Adrenal gland (tissue), 12 donors: ENCODE results near the gene ZDBF2. TPM values are rescaled to one million over a fixed set of nuclear protein-coding genes. Genes with fewer than 3 reads are reported as not detected.
"Not testable (repeated sequence)": the region's sequence is repeated elsewhere in the genome, so short reads cannot be mapped to it uniquely, and the experiment has no call there.

Experiments
- DNase-seq, 7 donors: peaks; one replicate each; pipeline ENCODE4 v3.0.0-alpha.2; 2019 to 2020
- H3K27ac ChIP-seq, 5 donors: fragments of 200-600 bp; sonication (generic) in 4 of 5; 1 replicate in 3 of 5; 2 replicates in 2 of 5; pipeline versions ENCODE4 v1.5.1 to v1.8.0; 2016 to 2020; ENCODE audit warnings: mild to moderate bottlenecking in 1 of 5
- H3K27me3 ChIP-seq: fragments of 200-600 bp; 2 replicates; pipeline ENCODE4 v1.8.0; 2021
- H3K36me3 ChIP-seq, 2 donors: fragments of 200-600 bp; replicated peaks in 1 of 2; 1 replicate in 1 of 2; 2 replicates in 1 of 2; pipeline versions ENCODE4 v1.5.1 to v1.8.0; 2018 to 2022
- H3K4me1 ChIP-seq, 2 donors: fragments of 200-600 bp; replicated peaks in 1 of 2; 1 replicate in 1 of 2; 2 replicates in 1 of 2; pipeline versions ENCODE4 v1.5.1 to v1.8.0; 2018 to 2021
- H3K4me3 ChIP-seq, 4 donors: fragments of 200-600 bp; sonication (generic) in 3 of 4; one replicate each; pipeline ENCODE4 v1.5.1; 2016 to 2018
- H3K9me3 ChIP-seq, 3 donors: fragments of 200-600 bp; sonication (generic) in 1 of 3; replicated peaks in 1 of 3; 1 replicate in 2 of 3; 2 replicates in 1 of 3; pipeline versions ENCODE4 v1.5.1 to v1.8.0; 2016 to 2021
- CTCF ChIP-seq, 6 experiments: fragments of 450-650 bp in 4 of 6; fragments of 200-600 bp in 2 of 6; sonication (generic) in 1 of 6; IDR thresholded peaks; 1 replicate in 5 of 6; 2 replicates in 1 of 6; pipeline versions ENCODE4 v1.5.1 to v1.8.0; 2016 to 2021; ENCODE audit warnings: antibody characterized with exemption in 6 of 6, mild to moderate bottlenecking in 2 of 6, moderate library complexity in 1 of 6
- POLR2A ChIP-seq, 2 donors: fragments of 450-650 bp; IDR thresholded peaks; one replicate each; pipeline ENCODE4 v1.6.1; 2017; ENCODE audit warnings: antibody characterized with exemption in 2 of 2, mild to moderate bottlenecking in 2 of 2, moderate library complexity in 1 of 2
- WGBS, 4 donors: extraction: QIAGEN DNeasy Blood & Tissue Kit in 2 of 4; methylation state at CpG; one replicate each; pipeline versions ENCODE4 v1.1.5 to v1.1.7; 2013 to 2017; 5-methylcytosine and 5-hydroxymethylcytosine counted together
- intact Hi-C, 2 donors: fragments of 100-400 bp; cut with DNase I; formaldehyde crosslinking; loops; one replicate each; pipeline versions ENCODE4 v1.14.1 to v1.15.0; 2022 to 2023
- polyA plus RNA-seq, 3 donors: library from polyadenylated mRNA; stranded (reverse); fragments of 200-250 nt in 2 of 3; fragments of 350-450 nt in 1 of 3; fragmentation: Illumina TruSeq in 1 of 3; extraction: RNeasy Lipid Tissue Mini Kit (QIAGEN cat#74804) in 1 of 3; gene quantifications; one replicate each; pipeline ENCODE4 v1.2.3, GENCODE V29; 2013 to 2014
- total RNA-seq, 9 donors: library from RNA; depleted of rRNA in 4 of 9; stranded (reverse); fragments of >200 nt in 4 of 9; fragments of 120-200 nt in 1 of 9; fragmentation: NEBNext Ultra II Directional in 1 of 9; extraction: Animal tissue kit (Norgen Biotek cat#: 25700) in 1 of 9; gene quantifications; one replicate each; pipeline versions ENCODE4 v1.1.0 to v1.2.4, GENCODE V29; 2013 to 2023
- donor health status: healthy with polysubstance abuse.
- donor health status: Bipolar disorder and iron deficiency.
- donor health status: DM: yes; HTN: yes; CAD: no.
- donor health status: DM: no; HTN: no; CAD: no.
- donor health status: DM: no; HTN: no; CAD: no.
- donor health status: DM: yes; HTN: yes; CAD: no.

The ZDBF2 gene
- total and polyA plus RNA-seq, 12 donors = 2.3 to 33.6 (median 13.6) TPM

GRCh38 chr2:206257350-206257749 lies 17.1 kb upstream of the ZDBF2 start:
- Histone ChIP-seq H3K27ac (no peak overlapping the region), H3K4me1 (no peaks in the 10 kb centered on the region), H3K4me3 (no peak overlapping the region), H3K36me3 (no peaks in the 10 kb centered on the region), H3K27me3 (peaks cover 71% of the 10 kb centered on the region), H3K9me3 (no peaks in the 10 kb centered on the region)
- intact Hi-C loops = loop anchor here in 1 of 2 donors (5.0 kb wide), 1 partner anchor 80 kb away; no protein-coding TSS in a partner anchor
- no peak for DNase-seq
- TF ChIP-seq CTCF (IDR thresholded peaks at IDR 0.05) (no peak), POLR2A (IDR thresholded peaks at IDR 0.05) (no peak)
- 49 to 62% (median 55%) methylated on average over 13 to 14 of the region's 14 CpGs for WGBS, 4 donors

- Histone ChIP-seq H3K4me3 (no peak overlapping the region), H3K9me3 (no peaks in the 10 kb centered on the region), H3K36me3 (no peaks in the 10 kb centered on the region), H3K27ac (no peak overlapping the region), H3K4me1 (no peaks in the 10 kb centered on the region), H3K27me3 (peaks cover 71% of the 10 kb centered on the region)
- TF ChIP-seq CTCF (IDR thresholded peaks at IDR 0.05) (no peak), POLR2A (IDR thresholded peaks at IDR 0.05) (no peak)
- no peak for DNase-seq
- 57 to 67% (median 61%) methylated on average over 3 to 7 of the region's 7 CpGs for WGBS, 4 donors
- intact Hi-C loops = loop anchor here in 1 of 2 donors (5.0 kb wide), 1 partner anchor 81 kb away; no protein-coding TSS in a partner anchor
Observed at GRCh38 chr2:206257861-206258260, 16.6 kb upstream of the ZDBF2 start.

- not testable (repeated sequence) for H3K27ac ChIP-seq, DNase-seq, H3K4me1 ChIP-seq, H3K4me3 ChIP-seq, H3K36me3 ChIP-seq, H3K9me3 ChIP-seq
- H3K27me3 ChIP-seq = peaks cover 74% of the 10 kb centered on the region
- intact Hi-C loops = loop anchor here in 1 of 2 donors (5.0 kb wide), 1 partner anchor 81 kb away; no protein-coding TSS in a partner anchor
- 56 to 67% (median 62%) methylated on average over 8 of the region's 8 CpGs for WGBS, 4 donors
Observed at GRCh38 chr2:206258615-206259014, 15.8 kb upstream of the ZDBF2 start.

- DNase-seq = no peak
- no peak overlapping the region for H3K27ac ChIP-seq
- no peaks in the 10 kb centered on the region for H3K4me1 ChIP-seq
- TF ChIP-seq CTCF (IDR thresholded peaks at IDR 0.05) = no peak
- no peak for TF ChIP-seq POLR2A (IDR thresholded peaks at IDR 0.05)
- no peak overlapping the region for H3K4me3 ChIP-seq
- intact Hi-C loops = loop anchor here (5.0 to 10.0 kb wide), 3 partner anchors 82 to 95 kb away; no protein-coding TSS in a partner anchor
- H3K9me3 ChIP-seq = no peaks in the 10 kb centered on the region
- peaks cover 80% of the 10 kb centered on the region for H3K27me3 ChIP-seq
- 42 to 47% (median 45%) methylated on average over 10 of the region's 10 CpGs for WGBS, 4 donors
- H3K36me3 ChIP-seq = no peaks in the 10 kb centered on the region
Observed at GRCh38 chr2:206259376-206260187, 14.9 kb upstream of the ZDBF2 start.
